GM19351 (cell line): ENCODE measurements around the gene MS4A14.
"Not testable (repeated sequence)": the region's sequence is repeated elsewhere in the genome, so short reads cannot be mapped to it uniquely, and the experiment has no call there.

Experiments used
- ATAC-seq: cut with Tn5 transposase; IDR thresholded peaks from one replicate; pipeline ENCODE4 v1.9.1; 2021; ENCODE audit warnings: mild to moderate bottlenecking, moderate library complexity; ENCODE audit not compliant: unreplicated experiment

Gene MS4A14

GRCh38 chr11:60396382-60396781, at the start of gene MS4A14:
Gene MS4A14 (plus strand): TSS chr11:60396459. CDS start chr11:60396579, 120 bp downstream.
- ATAC-seq, result peak; percentile 26

- ATAC-seq, result no peak
Observed at GRCh38 chr11:60347084-60347797, 49.0 kb upstream of the MS4A14 start.

GRCh38 chr11:60348116-60348515, 48.1 kb upstream of the MS4A14 start:
- ATAC-seq, result no peak

GRCh38 chr11:60349990-60350389, 46.3 kb upstream of the MS4A14 start:
- ATAC-seq, result no peak

GRCh38 chr11:60357771-60358170, 38.5 kb upstream of the MS4A14 start:
- no peak for ATAC-seq

GRCh38 chr11:60360621-60361020, 35.6 kb upstream of the MS4A14 start:
- ATAC-seq, result no peak

GRCh38 chr11:60362241-60362640, 34.0 kb upstream of the MS4A14 start:
- ATAC-seq, result no peak

GRCh38 chr11:60363542-60364470, 32.5 kb upstream of the MS4A14 start:
- ATAC-seq, result peak; percentile 73

- not testable (repeated sequence) for ATAC-seq
Observed at GRCh38 chr11:60366262-60366904, 29.9 kb upstream of the MS4A14 start.

GRCh38 chr11:60367009-60367408, 29.2 kb upstream of the MS4A14 start:
- peak; percentile 79 for ATAC-seq

GRCh38 chr11:60367896-60368295, 28.4 kb upstream of the MS4A14 start:
- no peak for ATAC-seq

GRCh38 chr11:60370252-60370810, 25.9 kb upstream of the MS4A14 start:
- no peak for ATAC-seq

- ATAC-seq, result no peak
Observed at GRCh38 chr11:60370811-60371298, 25.4 kb upstream of the MS4A14 start.

- ATAC-seq, result no peak
Observed at GRCh38 chr11:60371386-60371785, 24.9 kb upstream of the MS4A14 start.

GRCh38 chr11:60371854-60372253, 24.4 kb upstream of the MS4A14 start:
- ATAC-seq, result no peak

- no peak for ATAC-seq
Observed at GRCh38 chr11:60372767-60373166, 23.5 kb upstream of the MS4A14 start.

GRCh38 chr11:60375316-60375715, 20.9 kb upstream of the MS4A14 start:
- ATAC-seq, result no peak

- no peak for ATAC-seq
Observed at GRCh38 chr11:60376601-60377000, 19.7 kb upstream of the MS4A14 start.

- ATAC-seq, result peak; percentile 70
Observed at GRCh38 chr11:60377401-60378136, 18.7 kb upstream of the MS4A14 start.

- ATAC-seq, result peak; percentile 89
Observed at GRCh38 chr11:60378354-60378753, 17.9 kb upstream of the MS4A14 start, which contains the start of gene MS4A7. Gene MS4A7 (plus strand): TSS chr11:60378532. CDS start chr11:60383142, 4,610 bp downstream.
